Measurements from ENCODE around the gene PROX1. TPM values are rescaled to one million over a fixed set of nuclear protein-coding genes. Genes with fewer than 3 reads are reported as not detected.

The PROX1 gene
- polyA plus RNA-seq, 4 donors, result 0.67 to 7.0 (median 2.3) TPM

GRCh38 chr1:214018386-214019268 lies 30.9 kb downstream of the PROX1 start:
- H3K27me3 ChIP-seq (ENCODE audit: control insufficient read depth in 3 of 3, insufficient read depth in 3 of 3, low read length in 3 of 3), result no peaks in the 10 kb centered on the region
- H3K9me3 ChIP-seq (ENCODE audit: control insufficient read depth in 2 of 2, insufficient read depth in 1 of 2, low read depth in 1 of 2, low read length in 1 of 2), result no peaks in the 10 kb centered on the region
- H3K4me3 ChIP-seq (ENCODE audit: low read depth in 1 of 3, low read length in 3 of 3), result no peak overlapping the region
- peak; percentile 18 to 33 for DNase-seq
- WGBS, 3 donors, result 29 to 54% (median 47%) methylated on average over 8 of the region's 8 CpGs
- no peak overlapping the region for H3K27ac ChIP-seq (ENCODE audit: low read depth in 1 of 3, low read length in 2 of 3)
- H3K4me1 ChIP-seq (ENCODE audit: control insufficient read depth in 3 of 3, insufficient read depth in 2 of 3, low read depth in 1 of 3, low read length in 2 of 3), result no peaks in the 10 kb centered on the region
- H3K36me3 ChIP-seq (ENCODE audit: control insufficient read depth in 3 of 3, insufficient read depth in 2 of 3, low read depth in 1 of 3, low read length in 3 of 3), result no peaks in the 10 kb centered on the region
- no peak for FAIRE-seq

DNA sequence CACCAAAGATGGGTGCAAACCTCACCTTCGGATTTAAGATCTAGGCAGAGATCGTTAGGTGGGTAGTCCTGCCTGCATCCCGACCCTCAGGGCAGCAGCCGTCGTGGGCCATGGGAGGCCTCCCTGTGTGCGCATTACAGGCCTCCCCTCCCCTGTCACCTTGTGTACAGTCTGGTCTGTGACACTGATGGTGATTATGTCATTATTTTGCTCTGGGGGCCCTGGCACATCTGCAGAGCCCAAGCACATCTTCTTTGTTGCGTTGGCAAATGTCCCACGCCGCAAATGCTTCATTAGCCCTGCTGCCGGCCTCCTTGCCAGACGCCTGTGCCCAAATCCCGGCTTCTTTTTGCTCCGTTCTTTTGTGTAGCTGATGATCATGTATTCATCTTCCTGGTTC lies 31.7 kb downstream of the PROX1 start:
- Histone ChIP-seq H3K9me3 (ENCODE audit: control insufficient read depth in 2 of 2, insufficient read depth in 1 of 2, low read depth in 1 of 2, low read length in 1 of 2) (no peaks in the 10 kb centered on the region), H3K4me3 (ENCODE audit: low read depth in 1 of 3, low read length in 3 of 3) (no peak overlapping the region), H3K27ac (ENCODE audit: low read depth in 1 of 3, low read length in 2 of 3) (no peak overlapping the region), H3K36me3 (ENCODE audit: control insufficient read depth in 3 of 3, insufficient read depth in 2 of 3, low read depth in 1 of 3, low read length in 3 of 3) (no peaks in the 10 kb centered on the region), H3K4me1 (ENCODE audit: control insufficient read depth in 3 of 3, insufficient read depth in 2 of 3, low read depth in 1 of 3, low read length in 2 of 3) (no peaks in the 10 kb centered on the region), H3K27me3 (ENCODE audit: control insufficient read depth in 3 of 3, insufficient read depth in 3 of 3, low read length in 3 of 3) (no peaks in the 10 kb centered on the region)
- 90 to 92% (median 92%) methylated on average over 13 of the region's 13 CpGs for WGBS, 3 donors
- no peak for FAIRE-seq
- no peak for DNase-seq

DNA sequence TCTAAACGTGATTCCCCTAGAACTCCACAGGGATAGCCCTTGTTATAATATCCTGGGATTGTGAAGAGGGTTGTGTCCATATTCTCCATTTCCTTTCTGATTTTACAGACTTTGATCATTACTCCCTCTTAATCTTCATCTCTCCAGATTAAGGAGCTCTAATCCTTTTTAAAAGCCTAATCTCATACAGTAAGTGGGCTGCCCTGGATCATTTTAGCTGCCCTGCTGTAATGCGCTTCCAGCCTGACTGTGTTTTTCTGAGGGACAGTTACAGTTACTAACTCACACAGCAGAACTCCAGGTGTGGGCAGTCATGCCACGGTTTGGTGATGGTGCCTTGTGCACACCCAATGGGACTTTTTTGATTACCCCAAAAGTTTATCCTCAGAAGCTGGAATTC lies 33.5 kb downstream of the PROX1 start:
- Histone ChIP-seq H3K27ac (ENCODE audit: low read depth in 1 of 3, low read length in 2 of 3) (no peak overlapping the region), H3K4me3 (ENCODE audit: low read depth in 1 of 3, low read length in 3 of 3) (no peak overlapping the region), H3K36me3 (ENCODE audit: control insufficient read depth in 3 of 3, insufficient read depth in 2 of 3, low read depth in 1 of 3, low read length in 3 of 3) (no peaks in the 10 kb centered on the region), H3K27me3 (ENCODE audit: control insufficient read depth in 3 of 3, insufficient read depth in 3 of 3, low read length in 3 of 3) (no peaks in the 10 kb centered on the region), H3K9me3 (ENCODE audit: control insufficient read depth in 2 of 2, insufficient read depth in 1 of 2, low read depth in 1 of 2, low read length in 1 of 2) (no peaks in the 10 kb centered on the region), H3K4me1 (ENCODE audit: control insufficient read depth in 3 of 3, insufficient read depth in 2 of 3, low read depth in 1 of 3, low read length in 2 of 3) (no peaks in the 10 kb centered on the region)
- DNase-seq, result no peak
- 69 to 77% (median 77%) methylated on average over 3 of the region's 3 CpGs for WGBS, 3 donors
- no peak for FAIRE-seq

DNA sequence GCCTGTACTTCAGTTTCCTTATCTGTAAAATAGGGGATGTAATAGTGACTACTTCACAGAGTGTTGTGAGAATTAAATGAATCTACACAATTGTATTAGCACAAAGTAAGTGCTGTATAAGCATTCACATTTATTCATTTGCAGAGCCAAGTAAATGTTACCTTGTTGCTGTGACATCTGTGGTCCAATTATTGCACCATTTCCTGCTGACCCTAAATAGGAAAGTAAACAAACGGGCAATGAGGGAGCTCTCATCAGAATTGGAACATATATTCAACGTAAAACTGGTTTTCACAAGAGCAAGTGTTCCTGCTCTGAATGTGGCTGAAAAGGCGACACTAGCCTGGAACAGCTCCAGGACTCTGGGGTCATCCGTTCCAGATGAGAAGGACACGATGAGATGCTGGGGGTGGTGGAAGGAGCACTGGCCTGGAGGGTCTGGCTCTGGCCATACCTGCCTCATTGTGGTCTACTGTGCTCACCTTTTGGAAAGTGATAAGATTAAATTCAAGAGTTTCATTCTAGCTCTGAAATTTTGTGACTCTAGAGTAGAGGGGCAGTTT lies 34.5 kb downstream of the PROX1 start:
- DNase-seq (no peak), FAIRE-seq (no peak)
- no peak overlapping the region for H3K27ac ChIP-seq (ENCODE audit: low read depth in 1 of 3, low read length in 2 of 3)
- no peaks in the 10 kb centered on the region for H3K9me3 ChIP-seq (ENCODE audit: control insufficient read depth in 2 of 2, insufficient read depth in 1 of 2, low read depth in 1 of 2, low read length in 1 of 2)
- no peak overlapping the region for H3K4me3 ChIP-seq (ENCODE audit: low read depth in 1 of 3, low read length in 3 of 3)
- no peaks in the 10 kb centered on the region for H3K36me3 ChIP-seq (ENCODE audit: control insufficient read depth in 3 of 3, insufficient read depth in 2 of 3, low read depth in 1 of 3, low read length in 3 of 3)
- 81 to 88% (median 85%) methylated on average over 5 of the region's 5 CpGs for WGBS, 3 donors
- H3K27me3 ChIP-seq (ENCODE audit: control insufficient read depth in 3 of 3, insufficient read depth in 3 of 3, low read length in 3 of 3), result no peaks in the 10 kb centered on the region
- H3K4me1 ChIP-seq (ENCODE audit: control insufficient read depth in 3 of 3, insufficient read depth in 2 of 3, low read depth in 1 of 3, low read length in 2 of 3), result peaks cover 0 to 5% (median 0%) of the 10 kb centered on the region in 3 donors

- FAIRE-seq (no peak), DNase-seq (no peak)
- Histone ChIP-seq H3K27me3 (ENCODE audit: control insufficient read depth in 3 of 3, insufficient read depth in 3 of 3, low read length in 3 of 3) (no peaks in the 10 kb centered on the region), H3K9me3 (ENCODE audit: control insufficient read depth in 2 of 2, insufficient read depth in 1 of 2, low read depth in 1 of 2, low read length in 1 of 2) (no peaks in the 10 kb centered on the region), H3K36me3 (ENCODE audit: control insufficient read depth in 3 of 3, insufficient read depth in 2 of 3, low read depth in 1 of 3, low read length in 3 of 3) (no peaks in the 10 kb centered on the region), H3K4me3 (ENCODE audit: low read depth in 1 of 3, low read length in 3 of 3) (no peak overlapping the region), H3K4me1 (ENCODE audit: control insufficient read depth in 3 of 3, insufficient read depth in 2 of 3, low read depth in 1 of 3, low read length in 2 of 3) (peaks cover 0 to 7% (median 0%) of the 10 kb centered on the region in 3 donors), H3K27ac (ENCODE audit: low read depth in 1 of 3, low read length in 2 of 3) (no peak overlapping the region)
- WGBS, 3 donors, result 56 to 73% (median 66%) methylated on average over 2 of the region's 2 CpGs
These were observed 35.1 kb downstream of the PROX1 start for GRCh38 chr1:214022810-214023425.

DNA sequence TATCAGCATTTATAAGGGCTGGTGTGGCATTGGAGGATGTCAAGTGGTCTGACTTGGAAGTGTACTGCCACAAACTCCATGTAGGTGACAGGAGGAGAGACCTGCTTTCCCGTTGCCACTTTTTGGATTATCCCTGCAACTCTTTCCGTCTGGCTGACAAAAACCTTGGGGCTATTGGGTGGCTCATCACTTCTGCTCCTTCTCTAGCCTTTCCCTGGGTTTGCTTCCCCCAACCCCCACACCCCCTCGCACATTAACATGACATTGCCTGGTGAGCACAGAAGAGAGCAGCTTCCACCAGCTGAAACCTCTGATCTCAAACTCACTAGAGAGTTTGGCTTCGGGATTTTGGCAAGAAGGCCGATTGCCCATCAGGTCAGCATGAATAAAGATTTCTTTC lies 39.2 kb downstream of the PROX1 start:
- Histone ChIP-seq H3K4me1 (ENCODE audit: control insufficient read depth in 3 of 3, insufficient read depth in 2 of 3, low read depth in 1 of 3, low read length in 2 of 3) (peaks cover 0 to 9% (median 0%) of the 10 kb centered on the region in 3 donors), H3K4me3 (ENCODE audit: low read depth in 1 of 3, low read length in 3 of 3) (no peak overlapping the region), H3K27me3 (ENCODE audit: control insufficient read depth in 3 of 3, insufficient read depth in 3 of 3, low read length in 3 of 3) (no peaks in the 10 kb centered on the region), H3K9me3 (ENCODE audit: control insufficient read depth in 2 of 2, insufficient read depth in 1 of 2, low read depth in 1 of 2, low read length in 1 of 2) (no peaks in the 10 kb centered on the region), H3K27ac (ENCODE audit: low read depth in 1 of 3, low read length in 2 of 3) (no peak overlapping the region), H3K36me3 (ENCODE audit: control insufficient read depth in 3 of 3, insufficient read depth in 2 of 3, low read depth in 1 of 3, low read length in 3 of 3) (no peaks in the 10 kb centered on the region)
- 68 to 89% (median 68%) methylated on average over 5 of the region's 5 CpGs for WGBS, 3 donors
- DNase-seq (no peak), FAIRE-seq (no peak)

DNA sequence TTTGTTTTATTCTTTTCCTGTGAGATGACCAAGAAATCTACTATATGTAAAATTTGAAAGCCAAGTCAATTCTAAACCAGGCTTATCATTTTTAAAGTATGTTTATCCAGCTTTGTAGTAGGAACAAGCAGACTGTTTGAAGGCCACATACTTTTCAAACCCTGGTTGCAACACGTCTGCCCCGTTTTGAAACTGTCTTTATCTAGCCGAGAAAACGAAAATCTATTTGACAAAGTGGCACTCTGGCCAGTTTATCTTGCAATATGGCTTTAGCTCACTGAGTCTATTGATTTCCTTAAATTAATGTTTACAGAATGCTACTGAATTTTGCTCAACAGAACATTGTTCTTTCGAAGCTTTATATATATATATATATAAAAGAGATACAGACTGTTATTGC lies 39.7 kb downstream of the PROX1 start:
- Histone ChIP-seq H3K4me3 (ENCODE audit: low read depth in 1 of 3, low read length in 3 of 3) (no peak overlapping the region), H3K27me3 (ENCODE audit: control insufficient read depth in 3 of 3, insufficient read depth in 3 of 3, low read length in 3 of 3) (no peaks in the 10 kb centered on the region), H3K4me1 (ENCODE audit: control insufficient read depth in 3 of 3, insufficient read depth in 2 of 3, low read depth in 1 of 3, low read length in 2 of 3) (peaks cover 0 to 9% (median 0%) of the 10 kb centered on the region in 3 donors), H3K9me3 (ENCODE audit: control insufficient read depth in 2 of 2, insufficient read depth in 1 of 2, low read depth in 1 of 2, low read length in 1 of 2) (no peaks in the 10 kb centered on the region), H3K36me3 (ENCODE audit: control insufficient read depth in 3 of 3, insufficient read depth in 2 of 3, low read depth in 1 of 3, low read length in 3 of 3) (no peaks in the 10 kb centered on the region), H3K27ac (ENCODE audit: low read depth in 1 of 3, low read length in 2 of 3) (no peak overlapping the region)
- FAIRE-seq, result no peak
- peak in 1 of 2 donors; percentile 19 for DNase-seq
- WGBS, 3 donors, result 55 to 62% (median 56%) methylated on average over 5 of the region's 5 CpGs

GRCh38 chr1:214028095-214028494 lies 40.3 kb downstream of the PROX1 start:
- FAIRE-seq (no peak), DNase-seq (no peak)
- H3K4me3 ChIP-seq (ENCODE audit: low read depth in 1 of 3, low read length in 3 of 3), result no peak overlapping the region
- no peaks in the 10 kb centered on the region for H3K36me3 ChIP-seq (ENCODE audit: control insufficient read depth in 3 of 3, insufficient read depth in 2 of 3, low read depth in 1 of 3, low read length in 3 of 3)
- H3K27me3 ChIP-seq (ENCODE audit: control insufficient read depth in 3 of 3, insufficient read depth in 3 of 3, low read length in 3 of 3), result no peaks in the 10 kb centered on the region
- WGBS, 3 donors, result 68 to 82% (median 80%) methylated on average over 5 of the region's 5 CpGs
- peaks cover 0 to 9% (median 0%) of the 10 kb centered on the region in 3 donors for H3K4me1 ChIP-seq (ENCODE audit: control insufficient read depth in 3 of 3, insufficient read depth in 2 of 3, low read depth in 1 of 3, low read length in 2 of 3)
- no peak overlapping the region for H3K27ac ChIP-seq (ENCODE audit: low read depth in 1 of 3, low read length in 2 of 3)
- H3K9me3 ChIP-seq (ENCODE audit: control insufficient read depth in 2 of 2, insufficient read depth in 1 of 2, low read depth in 1 of 2, low read length in 1 of 2), result no peaks in the 10 kb centered on the region
